Left ventricle myocardium inferior (tissue), 1 donor: Measurements from ENCODE around the gene NUDT17. TPM values are rescaled to one million over a fixed set of nuclear protein-coding genes. Genes with fewer than 3 reads are reported as not detected.
A peak's percentile ranks its signal among the peaks of the same experiment; 100 is the strongest.

Source experiments
- DNase-seq: peaks from one replicate; pipeline ENCODE4 v3.0.0-alpha.2; 2020
- H3K27ac ChIP-seq: fragments of 200-600 bp; replicated peaks from 2 replicates; pipeline ENCODE4 v1.8.0; 2021
- H3K27me3 ChIP-seq: fragments of 200-600 bp; 2 replicates; pipeline ENCODE4 v1.8.0; 2021; ENCODE audit warnings: low read depth
- H3K36me3 ChIP-seq: fragments of 200-600 bp; 2 replicates; pipeline ENCODE4 v1.8.0; 2021
- H3K4me1 ChIP-seq: fragments of 200-600 bp; 2 replicates; pipeline ENCODE4 v1.8.0; 2021
- H3K4me3 ChIP-seq: fragments of 200-600 bp; 2 replicates; pipeline ENCODE4 v1.8.0; 2021; ENCODE audit warnings: mild to moderate bottlenecking, moderate library complexity
- H3K9me3 ChIP-seq: fragments of 200-600 bp; replicated peaks from 2 replicates; pipeline ENCODE4 v1.8.0; 2021
- CTCF ChIP-seq: fragments of 200-600 bp; IDR thresholded peaks from 2 replicates; pipeline ENCODE4 v1.8.0; 2021; ENCODE audit warnings: antibody characterized with exemption, mild to moderate bottlenecking, borderline replicate concordance
- intact Hi-C: fragments of 100-400 bp; cut with micrococcal nuclease; formaldehyde crosslinking; loops from one replicate; pipeline ENCODE4 v1.11.0; 2022
- microRNA-seq: library from miRNA; unstranded; fragments of <30 nt; microRNA quantifications from one replicate; pipeline ENCODE4 v1.2.0, GENCODE V29; 2020
- total RNA-seq: library from RNA; stranded (reverse); fragmentation: NEBNext Ultra II Directional; extraction: Animal tissue kit (Norgen Biotek cat#: 25700); gene quantifications from one replicate; pipeline ENCODE4 v1.2.1, GENCODE V29; 2021
- donor health status: DM: no; HTN: yes; CAD: no; lungs with severe emphysema.

The NUDT17 gene
- total RNA-seq, 1 donor from 2014 or later: 2.2 TPM

- Histone ChIP-seq H3K4me1 (peaks cover 40% of the 10 kb centered on the region), H3K9me3 (no peaks in the 10 kb centered on the region), H3K27me3 (no peaks in the 10 kb centered on the region), H3K27ac (peak overlapping the region; percentile 87), H3K36me3 (no peaks in the 10 kb centered on the region), H3K4me3 (peak overlapping the region; percentile 42)
- DNase-seq: no peak
- intact Hi-C loops: loop anchor here (10.0 kb wide), 1 partner anchor 122 kb away; no protein-coding TSS in a partner anchor
- no peak for TF ChIP-seq CTCF
Measured at GRCh38 chr1:145892486-145893087, 47.2 kb downstream of the NUDT17 start.

- Histone ChIP-seq H3K27ac (peak overlapping the region; percentile 87), H3K9me3 (no peaks in the 10 kb centered on the region), H3K4me3 (no peak overlapping the region), H3K27me3 (no peaks in the 10 kb centered on the region), H3K4me1 (peaks cover 40% of the 10 kb centered on the region), H3K36me3 (no peaks in the 10 kb centered on the region)
- intact Hi-C loops: loop anchor here (10.0 kb wide), 1 partner anchor 121 kb away; no protein-coding TSS in a partner anchor
- DNase-seq: no peak
- no peak for TF ChIP-seq CTCF
Measured at GRCh38 chr1:145893306-145894055, 48.1 kb downstream of the NUDT17 start.

GRCh38 chr1:145895471-145895870, 50.0 kb downstream of the NUDT17 start:
- H3K9me3 ChIP-seq: no peaks in the 10 kb centered on the region
- H3K4me3 ChIP-seq: no peak overlapping the region
- H3K4me1 ChIP-seq: peaks cover 29% of the 10 kb centered on the region
- no peak for TF ChIP-seq CTCF
- no peaks in the 10 kb centered on the region for H3K27me3 ChIP-seq
- intact Hi-C loops: loop anchor here (10.0 kb wide), 1 partner anchor 119 kb away; no protein-coding TSS in a partner anchor
- no peak overlapping the region for H3K27ac ChIP-seq
- DNase-seq: no peak
- no peaks in the 10 kb centered on the region for H3K36me3 ChIP-seq

GRCh38 chr1:145897969-145898368, 52.5 kb downstream of the NUDT17 start:
- intact Hi-C loops: loop anchor here (10.0 kb wide), 1 partner anchor 117 kb away; no protein-coding TSS in a partner anchor
- TF ChIP-seq CTCF: no peak
- Histone ChIP-seq H3K9me3 (no peaks in the 10 kb centered on the region), H3K4me1 (peaks cover 4% of the 10 kb centered on the region), H3K4me3 (no peak overlapping the region), H3K27me3 (no peaks in the 10 kb centered on the region), H3K27ac (no peak overlapping the region), H3K36me3 (no peaks in the 10 kb centered on the region)
- no peak for DNase-seq

Small RNA genes lying within 50 kb of the gene (microRNA-seq; reads per million reads assigned to microRNA genes)
- gene MIR6736: not detected

Other genes with a start within 250 kb of the NUDT17 start
- gene GPR89A, start 237.6 kb upstream of the NUDT17 start, total RNA-seq: 9.7 TPM
- gene PDZK1, start 138.3 kb upstream of the NUDT17 start, total RNA-seq: 0.16 TPM
- gene CD160, start 126.1 kb upstream of the NUDT17 start, total RNA-seq: not detected
- gene RNF115, start 21.5 kb upstream of the NUDT17 start, total RNA-seq: 51.1 TPM
- 13.4 TPM for gene POLR3C, start 21.4 kb upstream of the NUDT17 start, total RNA-seq
- gene PIAS3, start 13.5 kb downstream of the NUDT17 start, total RNA-seq: 14.6 TPM
- gene ANKRD35, start 40.2 kb downstream of the NUDT17 start, total RNA-seq: 0.77 TPM
- 3.7 TPM for gene ITGA10, start 64.4 kb downstream of the NUDT17 start, total RNA-seq
- gene PEX11B, start 73.1 kb downstream of the NUDT17 start, total RNA-seq: 24.4 TPM
- 64.4 TPM for gene RBM8A, start 81.9 kb downstream of the NUDT17 start, total RNA-seq
- 23.0 TPM for gene LIX1L, start 112.4 kb downstream of the NUDT17 start, total RNA-seq
- 0.66 TPM for gene ANKRD34A, start 118.9 kb downstream of the NUDT17 start, total RNA-seq
- gene POLR3GL, start 119.1 kb downstream of the NUDT17 start, total RNA-seq: 45.6 TPM
- 753 TPM for gene TXNIP, start 150.9 kb downstream of the NUDT17 start, total RNA-seq
- gene HJV, start 176.1 kb downstream of the NUDT17 start, total RNA-seq: 90.3 TPM